ENCODE results near the gene CLP1.
"Not testable (repeated sequence)": the region's sequence is repeated elsewhere in the genome, so short reads cannot be mapped to it uniquely, and the experiment has no call there.

Gene CLP1

DNA sequence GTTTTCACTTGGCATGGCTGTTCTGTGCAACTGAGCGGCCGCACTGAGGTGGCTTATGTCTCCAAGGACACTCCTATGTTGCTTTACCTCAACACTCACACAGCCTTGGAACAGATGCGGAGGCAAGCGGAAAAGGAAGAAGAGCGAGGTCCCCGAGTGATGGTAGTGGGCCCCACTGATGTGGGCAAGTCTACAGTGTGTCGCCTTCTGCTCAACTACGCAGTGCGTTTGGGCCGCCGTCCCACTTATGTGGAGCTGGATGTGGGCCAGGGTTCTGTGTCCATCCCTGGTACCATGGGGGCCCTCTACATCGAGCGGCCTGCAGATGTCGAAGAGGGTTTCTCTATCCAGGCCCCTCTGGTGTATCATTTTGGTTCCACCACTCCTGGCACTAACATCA, 2.1 kb downstream of the CLP1 start:
- no peak for DNase-seq (ENCODE audit: low read depth in 1 of 2, low spot score in 1 of 2)

DNA sequence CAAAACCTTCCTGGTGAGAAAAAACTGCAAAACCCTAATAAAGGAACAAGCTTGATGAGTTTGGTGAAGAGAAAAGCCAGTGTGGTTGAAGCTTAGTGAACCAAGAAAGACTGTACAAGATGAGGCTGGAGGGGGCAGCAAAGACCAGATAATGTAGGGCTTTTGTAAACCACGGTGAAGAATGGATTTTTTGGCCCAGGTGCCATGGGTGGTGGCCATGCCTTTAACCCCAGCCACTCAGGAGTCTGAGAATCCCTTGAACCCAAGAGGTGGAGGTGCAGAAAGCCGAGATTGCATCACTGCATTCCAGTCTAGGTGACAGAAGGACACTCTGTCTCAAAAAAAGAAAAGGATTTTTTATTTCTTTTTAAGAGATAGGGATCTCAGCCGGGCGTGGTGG, 5.3 kb downstream of the CLP1 start:
- no peak for DNase-seq (ENCODE audit: low read depth in 1 of 2, low spot score in 1 of 2)

DNA sequence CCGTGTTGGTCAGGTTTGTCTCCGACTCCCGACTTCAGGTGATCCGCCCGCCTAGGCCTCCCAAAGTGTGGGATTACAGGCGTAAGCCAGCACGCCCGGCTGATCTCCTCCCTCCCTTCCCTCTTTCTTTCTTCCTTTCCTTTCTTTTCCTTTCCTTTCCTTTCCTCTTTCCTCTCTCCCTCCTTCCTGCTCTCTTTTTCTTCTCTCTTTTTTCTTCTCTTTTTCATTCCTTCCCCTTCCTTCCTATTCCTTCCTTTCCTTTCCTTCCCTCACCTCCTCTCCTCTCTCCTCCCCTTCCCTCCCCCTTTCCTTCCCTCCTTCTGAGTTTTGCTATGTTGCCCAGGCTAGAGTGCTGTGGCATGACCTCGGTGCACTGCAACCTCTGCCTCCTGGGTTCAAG, 6.4 kb downstream of the CLP1 start:
- no peak for DNase-seq (ENCODE audit: low read depth in 1 of 2, low spot score in 1 of 2)

DNA sequence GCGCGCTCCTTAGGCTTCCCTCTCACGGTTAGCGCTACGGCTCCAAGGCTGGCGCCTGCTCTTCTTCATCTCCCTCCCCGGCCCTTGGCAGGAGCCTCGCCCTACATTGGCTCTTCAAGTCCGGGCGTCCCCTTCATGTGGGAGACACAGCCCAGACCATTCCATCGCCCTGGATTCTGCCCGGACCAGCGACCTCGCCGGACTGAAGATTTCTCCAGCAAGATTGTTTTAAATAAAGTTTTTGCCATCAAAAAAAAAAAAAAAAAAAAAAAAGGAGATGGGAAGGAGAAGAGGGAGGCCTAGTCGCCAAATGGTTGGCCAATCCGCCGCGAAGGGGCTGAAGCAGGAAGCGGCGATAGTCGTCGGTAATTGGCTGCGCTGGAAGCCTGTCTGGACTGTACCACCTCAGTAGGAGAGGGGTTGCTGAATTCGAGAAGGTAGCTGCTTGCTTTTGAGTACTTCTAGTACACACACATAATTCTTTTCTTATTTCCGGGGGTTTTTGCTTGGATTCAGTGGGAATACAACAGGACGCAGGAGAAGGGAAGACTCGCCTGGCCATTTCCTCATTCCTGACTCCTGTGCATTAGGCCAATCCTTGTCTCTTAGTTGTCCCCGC, 9.7 kb downstream of the CLP1 start:
- DNase-seq (ENCODE audit: low read depth in 1 of 2, low spot score in 1 of 2) = peak; percentile 59 to 92

DNA sequence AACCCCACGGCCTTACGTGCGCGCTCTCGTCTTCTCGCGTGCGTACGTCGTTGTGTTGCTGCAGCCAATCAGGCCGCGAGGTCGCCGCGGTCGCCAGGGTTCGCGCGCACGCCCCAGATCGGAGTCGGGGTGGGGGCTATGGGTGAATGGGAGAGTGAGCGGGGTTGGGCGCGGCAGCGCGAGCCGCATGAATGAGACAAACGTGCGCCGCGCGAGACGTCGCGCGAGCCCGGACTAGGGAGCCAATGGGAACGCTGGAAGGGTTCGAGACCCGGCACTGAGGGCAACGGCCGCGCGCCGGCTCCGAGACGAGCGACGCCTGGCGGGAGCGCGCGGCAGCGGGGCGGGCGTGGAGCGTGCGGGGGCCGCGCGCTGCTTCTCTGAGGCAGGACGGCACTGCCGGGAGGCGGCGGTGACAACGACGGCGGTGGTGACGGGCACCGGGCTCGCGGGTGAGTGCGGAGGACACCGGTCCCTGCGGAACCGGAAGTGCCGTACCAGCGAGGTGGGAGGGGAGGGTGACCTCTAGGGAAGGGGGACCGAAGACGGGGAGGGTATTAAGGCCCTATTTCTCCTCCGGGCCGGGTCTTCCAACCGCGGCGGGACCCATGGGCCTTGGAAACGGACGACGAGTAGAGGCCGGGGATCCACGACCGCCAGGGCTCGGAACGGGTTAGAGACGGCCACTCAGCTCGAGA, 10.3 kb downstream of the CLP1 start, which contains the start of gene ZDHHC5:
Gene ZDHHC5, plus strand, starts transcription at position 379 of the 698 bp plus-strand sequence. CDS start 4,977 bp downstream, outside the sequence.
- peak; percentile 98 to 99 for DNase-seq (ENCODE audit: low read depth in 1 of 2, low spot score in 1 of 2)

DNA sequence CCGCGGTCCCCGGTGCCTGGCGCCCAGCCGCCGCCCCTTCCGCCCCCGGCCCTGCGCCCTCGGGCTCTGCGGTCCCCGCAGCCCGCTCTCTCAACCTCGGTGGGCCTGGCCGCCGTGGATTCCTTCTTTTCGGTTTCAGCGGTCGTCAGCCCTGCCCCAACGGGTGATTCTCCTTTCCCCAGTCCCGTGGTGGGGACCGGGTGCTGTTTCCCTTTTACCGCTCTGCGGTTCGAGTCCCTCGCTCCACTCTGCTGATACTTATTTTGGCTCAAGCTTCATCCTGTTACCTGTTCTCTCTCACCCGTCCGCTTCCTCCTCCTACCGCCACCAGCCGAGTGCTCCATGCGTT, 10.8 kb downstream of the CLP1 start:
- DNase-seq (ENCODE audit: low read depth in 1 of 2, low spot score in 1 of 2) = no peak

DNA sequence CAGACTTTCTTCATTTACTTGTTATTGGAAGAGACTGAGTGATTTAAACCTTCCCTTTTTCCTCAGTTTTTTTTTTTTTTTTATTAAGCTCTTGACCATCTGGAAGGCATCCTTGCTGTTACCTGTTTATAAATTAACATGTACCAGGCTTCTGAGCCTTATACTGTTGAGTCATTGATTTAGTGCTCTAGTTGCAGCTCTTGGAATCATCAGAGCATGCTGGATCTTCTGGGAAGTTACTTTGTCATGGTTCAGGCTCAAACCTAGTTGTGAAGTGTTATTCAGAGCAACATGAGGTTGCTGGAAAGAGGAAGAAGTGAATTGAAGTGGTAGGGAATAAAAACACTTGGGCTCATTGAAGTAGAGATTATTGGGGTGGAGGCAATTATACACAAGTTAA, 16.7 kb downstream of the CLP1 start:
- no peak for DNase-seq (ENCODE audit: low read depth in 1 of 2, low spot score in 1 of 2)

DNA sequence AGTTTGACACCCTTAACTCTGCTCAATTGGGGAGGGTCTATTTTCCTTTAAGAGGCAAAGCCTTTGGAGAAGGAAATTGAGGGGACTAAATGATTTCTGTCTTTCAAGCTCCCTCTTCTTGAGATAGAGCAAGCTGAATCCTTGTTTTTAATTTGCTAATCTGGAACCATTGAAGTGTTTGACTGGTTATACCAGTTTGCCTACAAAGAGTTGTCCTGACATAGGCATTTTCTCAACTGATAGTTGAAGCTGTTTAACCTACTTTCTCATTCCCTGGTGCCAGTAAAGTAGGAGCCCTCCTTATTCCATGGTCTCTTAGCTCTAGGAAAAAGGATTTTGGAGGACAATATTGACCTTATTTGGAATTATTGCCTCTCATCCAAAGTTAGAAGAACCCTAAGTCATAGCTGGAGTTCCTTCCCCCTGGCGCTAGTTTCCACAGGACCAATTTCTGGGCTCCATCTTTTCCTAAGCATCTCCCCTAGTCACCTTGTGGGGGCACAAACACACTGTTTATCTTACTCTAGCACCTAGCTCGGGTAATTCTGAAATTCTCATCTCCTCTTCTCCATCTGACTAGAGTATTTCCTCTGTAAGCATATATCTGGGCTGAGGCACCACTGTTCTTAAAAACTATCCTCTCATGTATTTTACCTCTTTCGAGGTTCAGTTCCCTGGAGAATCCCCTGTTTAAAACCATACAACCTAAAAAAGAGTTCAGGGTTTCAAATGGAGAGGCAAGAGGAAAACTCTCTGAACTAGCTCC, 17.8 kb downstream of the CLP1 start:
- no peak for DNase-seq (ENCODE audit: low read depth in 1 of 2, low spot score in 1 of 2)

DNA sequence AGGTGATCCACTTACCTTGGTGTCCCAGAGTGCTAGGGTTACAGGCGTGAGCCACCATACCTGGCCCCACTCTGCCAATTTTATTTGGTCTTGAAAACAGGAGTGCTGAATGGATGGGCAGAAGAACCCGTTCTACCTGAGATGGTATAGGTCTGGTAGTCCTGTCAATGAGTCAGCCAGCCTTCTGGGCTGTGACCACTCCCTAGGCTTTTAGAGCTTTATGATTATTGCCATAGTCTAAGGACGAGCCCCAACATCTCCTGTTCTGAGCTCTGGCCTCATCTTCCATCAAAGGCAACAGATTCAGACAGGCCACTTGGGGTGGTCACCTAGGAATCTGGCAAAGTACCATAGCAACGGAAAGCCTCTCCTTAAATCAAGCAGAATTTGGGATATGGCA, 21.8 kb downstream of the CLP1 start:
- DNase-seq (ENCODE audit: low read depth in 1 of 2, low spot score in 1 of 2) = no peak

DNA sequence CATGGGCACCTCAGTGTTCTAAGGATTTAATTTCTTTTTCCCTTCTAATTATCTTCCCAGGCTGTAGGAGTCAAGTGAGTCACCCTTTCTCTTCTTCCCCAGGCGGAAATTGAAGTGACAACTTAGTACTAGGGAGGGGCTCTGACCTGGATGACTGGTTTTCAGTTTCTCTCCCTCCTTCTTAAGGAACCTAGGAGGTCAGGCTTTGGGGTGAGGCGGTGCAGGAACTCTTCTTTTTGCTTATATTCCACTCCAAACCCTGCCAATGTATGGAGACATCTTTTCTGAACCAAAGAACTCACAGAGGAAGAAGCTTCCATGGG, 23.0 kb downstream of the CLP1 start:
- DNase-seq (ENCODE audit: low read depth in 1 of 2, low spot score in 1 of 2) = no peak

DNA sequence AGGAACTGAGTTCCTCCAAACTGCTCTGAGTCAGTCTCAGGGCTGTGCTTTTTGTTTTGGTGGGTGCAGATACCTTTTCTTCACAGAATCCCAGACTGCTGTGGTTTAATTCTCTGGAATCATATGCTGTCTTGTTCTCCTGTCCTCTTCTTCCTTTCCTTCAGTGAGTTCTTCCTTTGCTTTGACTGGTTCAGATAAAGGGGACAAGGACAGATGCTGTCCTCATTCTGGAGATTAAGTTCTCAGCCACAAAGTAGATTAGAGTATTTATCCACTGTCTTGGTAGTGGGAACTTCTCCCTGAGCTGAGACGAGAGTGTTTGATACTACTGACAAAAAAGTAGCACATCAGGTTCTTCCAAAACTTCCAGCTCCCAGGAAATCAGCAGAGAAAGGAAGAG, 23.6 kb downstream of the CLP1 start:
- DNase-seq (ENCODE audit: low read depth in 1 of 2, low spot score in 1 of 2) = no peak

DNA sequence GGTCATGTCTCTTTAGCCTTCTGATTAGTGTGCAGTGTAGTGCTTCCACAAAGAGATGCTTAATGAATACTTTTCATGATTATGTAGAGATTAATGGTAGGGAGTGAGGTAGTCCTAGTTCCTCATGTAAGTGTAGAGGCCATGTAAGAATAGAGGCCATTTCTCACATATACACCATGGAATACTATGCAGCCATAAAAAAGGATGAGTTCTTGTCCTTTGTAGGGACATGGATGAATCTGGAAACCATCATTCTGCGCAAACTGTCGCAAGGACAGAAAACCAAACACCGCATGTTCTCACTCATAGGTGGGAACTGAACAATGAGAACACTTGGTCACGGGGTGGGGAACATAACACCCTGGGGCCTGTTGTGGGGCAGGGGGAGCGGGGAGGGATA, 32.9 kb downstream of the CLP1 start:
- not testable (repeated sequence) for DNase-seq (ENCODE audit: low read depth in 1 of 2, low spot score in 1 of 2)

DNA sequence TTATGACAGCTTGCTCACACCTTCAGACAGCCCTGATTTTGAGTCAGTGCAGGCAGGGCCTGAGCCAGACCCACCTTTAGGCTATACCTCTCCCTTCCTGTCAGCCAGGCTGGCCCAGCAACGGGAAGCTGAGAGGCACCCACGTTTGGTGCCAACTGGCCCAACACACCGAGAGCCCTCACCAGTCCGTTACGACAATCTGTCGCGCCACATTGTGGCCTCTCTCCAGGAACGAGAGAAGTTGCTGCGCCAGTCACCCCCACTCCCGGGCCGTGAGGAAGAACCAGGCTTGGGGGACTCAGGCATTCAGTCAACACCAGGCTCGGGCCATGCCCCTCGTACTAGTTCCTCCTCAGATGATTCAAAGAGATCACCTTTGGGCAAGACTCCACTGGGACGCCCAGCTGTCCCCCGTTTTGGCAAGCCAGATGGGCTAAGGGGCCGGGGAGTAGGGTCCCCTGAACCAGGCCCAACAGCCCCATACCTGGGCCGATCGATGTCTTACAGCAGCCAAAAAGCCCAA, 41.3 kb downstream of the CLP1 start:
- no peak for DNase-seq (ENCODE audit: low read depth in 1 of 2, low spot score in 1 of 2)

DNA sequence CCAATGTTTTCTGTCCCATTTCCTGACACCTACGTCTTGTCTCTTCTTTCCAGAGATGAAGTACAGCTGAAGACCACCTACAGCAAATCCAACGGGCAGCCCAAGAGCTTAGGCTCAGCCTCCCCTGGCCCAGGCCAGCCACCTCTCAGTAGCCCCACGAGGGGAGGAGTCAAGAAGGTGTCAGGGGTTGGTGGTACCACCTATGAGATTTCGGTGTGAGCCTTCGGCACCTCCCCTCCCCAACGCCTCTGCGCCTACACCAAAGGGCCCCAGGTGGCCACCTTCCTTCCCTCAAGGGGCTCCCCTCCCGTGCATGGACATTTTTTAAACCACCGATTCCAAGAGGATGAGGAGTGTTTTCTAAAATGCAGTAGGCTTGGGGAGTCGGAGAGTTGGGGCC, 42.3 kb downstream of the CLP1 start:
- DNase-seq (ENCODE audit: low read depth in 1 of 2, low spot score in 1 of 2) = no peak

DNA sequence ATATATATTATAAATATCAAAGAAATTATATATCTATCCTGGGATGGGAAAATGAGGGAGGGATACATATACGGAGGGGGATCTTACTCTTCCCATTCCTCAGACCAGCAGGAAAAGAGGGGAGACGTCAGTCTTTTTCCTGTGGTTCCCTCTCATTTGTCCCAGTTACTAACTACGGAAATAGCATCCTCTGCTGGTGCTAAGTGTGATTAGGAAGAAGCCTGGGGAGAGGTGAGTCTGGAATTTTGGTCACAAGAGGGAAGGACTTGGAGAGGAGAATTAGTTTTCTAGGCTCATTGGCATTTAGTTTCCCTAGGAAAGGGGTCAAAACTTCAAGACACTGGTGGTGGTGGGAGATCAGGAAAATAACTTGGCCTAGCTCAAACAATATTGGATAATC, 42.9 kb downstream of the CLP1 start:
- no peak for DNase-seq (ENCODE audit: low read depth in 1 of 2, low spot score in 1 of 2)

DNA sequence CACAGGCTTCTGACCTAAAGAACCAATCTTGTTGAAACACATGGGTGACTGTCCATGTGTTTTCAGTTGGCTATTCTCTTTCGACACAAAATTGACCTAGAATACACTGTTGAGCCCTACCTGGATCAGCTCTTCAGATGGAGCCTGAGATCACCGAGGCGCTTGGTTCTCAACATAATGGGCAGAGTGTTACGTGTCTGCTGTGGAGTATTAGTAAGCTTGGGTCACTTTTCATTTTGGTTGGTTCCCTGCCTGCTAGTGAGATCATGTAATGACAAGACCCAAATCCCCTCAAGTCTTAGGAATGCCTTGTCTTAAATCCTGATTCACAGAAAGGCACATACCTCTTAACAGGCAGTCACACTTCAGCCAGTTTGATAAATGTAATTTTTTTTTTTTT, 45.8 kb downstream of the CLP1 start:
- DNase-seq (ENCODE audit: low read depth in 1 of 2, low spot score in 1 of 2) = no peak

DNA sequence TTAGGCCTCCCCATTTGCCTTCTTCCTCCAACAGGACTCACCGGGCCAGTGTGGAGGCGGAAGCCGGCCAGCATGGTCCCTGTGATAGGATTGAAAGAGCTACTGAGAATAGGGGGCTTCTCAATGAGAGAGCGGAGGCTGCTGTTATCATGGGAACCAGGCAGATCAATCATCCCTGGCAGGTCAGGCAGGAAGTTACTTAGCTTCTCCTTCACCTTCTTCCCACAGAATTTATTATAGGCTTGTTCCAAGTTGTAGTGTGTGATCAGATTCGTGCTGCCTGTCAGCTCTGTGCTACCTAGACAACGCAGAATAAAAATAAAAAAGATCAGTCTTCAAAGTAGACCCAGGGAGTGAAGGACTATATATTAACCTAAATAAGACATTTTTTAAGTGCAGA, 47.4 kb downstream of the CLP1 start:
- DNase-seq (ENCODE audit: low read depth in 1 of 2, low spot score in 1 of 2) = no peak

DNA sequence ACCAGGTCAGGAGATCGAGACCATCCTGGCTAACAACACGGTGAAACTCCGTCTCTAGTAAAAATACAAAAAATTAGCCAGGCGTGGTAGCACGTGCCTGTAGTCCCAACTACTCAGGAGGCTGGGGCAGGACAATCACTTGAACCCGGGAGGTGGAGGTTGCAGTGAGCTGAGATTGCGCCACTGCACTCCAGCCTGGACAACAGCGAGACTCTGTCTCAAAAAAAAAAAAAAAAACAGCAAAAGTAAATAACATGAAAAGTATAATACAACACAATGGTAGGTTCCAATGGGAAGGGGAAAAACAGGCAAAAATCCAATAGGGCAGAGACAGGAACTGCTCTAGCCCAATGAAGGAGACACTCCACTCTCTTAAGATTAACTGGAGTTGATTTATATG, 47.9 kb downstream of the CLP1 start:
- DNase-seq (ENCODE audit: low read depth in 1 of 2, low spot score in 1 of 2) = not testable (repeated sequence)

DNA sequence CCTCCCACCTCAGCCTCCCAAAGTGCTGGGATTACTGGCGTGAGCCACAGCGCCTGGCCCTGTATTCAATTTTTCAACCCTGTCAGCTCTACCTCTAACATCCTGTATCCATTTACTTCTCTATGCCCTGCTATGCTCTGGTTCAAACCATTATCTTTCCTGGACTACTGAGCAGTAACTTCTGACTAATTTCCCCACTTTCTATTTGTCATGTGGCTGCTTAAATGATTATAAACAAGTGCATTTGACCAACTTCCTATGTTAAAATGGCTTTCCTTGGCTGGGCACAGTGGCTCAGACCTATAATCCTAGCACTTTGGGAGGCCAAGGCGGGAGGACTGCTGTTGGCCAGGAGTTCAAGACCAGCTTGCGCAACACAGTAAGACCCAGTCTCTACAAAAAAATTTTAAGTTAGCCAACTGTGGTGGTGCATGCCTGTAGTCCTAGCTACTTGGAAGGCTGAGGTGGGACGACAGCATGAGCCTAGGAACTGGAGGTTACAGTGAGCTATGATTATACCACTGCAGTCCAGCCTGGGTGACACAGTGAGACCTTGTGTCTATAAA, 52.3 kb downstream of the CLP1 start:
- no peak for DNase-seq (ENCODE audit: low read depth in 1 of 2, low spot score in 1 of 2)
